ENCODE data around the gene COPS3.

DNA sequence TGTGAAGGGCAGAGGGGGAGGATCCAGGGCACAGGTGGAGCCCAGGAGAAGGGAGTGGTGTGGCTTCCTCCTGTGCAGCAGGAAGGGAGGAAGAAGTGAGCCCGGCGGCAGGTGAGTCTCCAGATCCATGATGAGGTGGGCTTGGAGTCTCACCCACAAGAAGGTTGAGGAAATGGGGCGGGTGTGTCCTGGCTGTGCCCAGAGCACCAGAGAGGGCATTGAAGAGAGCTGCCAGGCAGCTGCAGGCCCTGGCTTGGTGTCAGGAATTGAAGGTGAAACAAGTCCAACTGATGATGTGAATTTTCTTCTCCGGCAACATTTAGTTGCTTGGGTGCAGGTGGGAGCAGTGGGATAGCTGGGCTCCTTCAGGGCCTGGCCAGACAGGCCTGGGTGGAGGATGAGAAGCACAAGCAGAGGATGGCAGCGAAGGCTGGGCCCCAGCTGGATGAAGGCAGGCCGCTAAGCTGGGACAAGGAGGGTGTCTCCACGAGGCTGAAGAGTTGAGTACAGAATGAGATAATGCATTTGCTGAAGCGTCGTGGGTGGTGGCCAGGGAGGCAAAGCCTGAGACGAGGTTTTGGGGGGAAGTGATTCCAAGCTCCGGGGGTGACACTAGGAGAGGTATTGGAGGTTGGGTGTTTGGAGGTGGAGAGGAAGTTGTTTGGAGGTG, 40.4 kb upstream of the COPS3 start:
- TF ChIP-seq, protein P1, sequence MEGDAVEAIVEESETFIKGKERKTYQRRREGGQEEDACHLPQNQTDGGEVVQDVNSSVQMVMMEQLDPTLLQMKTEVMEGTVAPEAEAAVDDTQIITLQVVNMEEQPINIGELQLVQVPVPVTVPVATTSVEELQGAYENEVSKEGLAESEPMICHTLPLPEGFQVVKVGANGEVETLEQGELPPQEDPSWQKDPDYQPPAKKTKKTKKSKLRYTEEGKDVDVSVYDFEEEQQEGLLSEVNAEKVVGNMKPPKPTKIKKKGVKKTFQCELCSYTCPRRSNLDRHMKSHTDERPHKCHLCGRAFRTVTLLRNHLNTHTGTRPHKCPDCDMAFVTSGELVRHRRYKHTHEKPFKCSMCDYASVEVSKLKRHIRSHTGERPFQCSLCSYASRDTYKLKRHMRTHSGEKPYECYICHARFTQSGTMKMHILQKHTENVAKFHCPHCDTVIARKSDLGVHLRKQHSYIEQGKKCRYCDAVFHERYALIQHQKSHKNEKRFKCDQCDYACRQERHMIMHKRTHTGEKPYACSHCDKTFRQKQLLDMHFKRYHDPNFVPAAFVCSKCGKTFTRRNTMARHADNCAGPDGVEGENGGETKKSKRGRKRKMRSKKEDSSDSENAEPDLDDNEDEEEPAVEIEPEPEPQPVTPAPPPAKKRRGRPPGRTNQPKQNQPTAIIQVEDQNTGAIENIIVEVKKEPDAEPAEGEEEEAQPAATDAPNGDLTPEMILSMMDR (conservative IDR thresholded peaks at IDR 0.05 in 1 of 2, IDR thresholded peaks at IDR 0.05 in 1 of 2; ENCODE audit: extremely low read depth in 1 of 2, insufficient read depth in 1 of 2, low read depth in 1 of 2, low read length in 2 of 2) = no peak
- TF ChIP-seq EZH2 (IDR thresholded peaks at IDR 0.05; ENCODE audit: borderline replicate concordance, low read length) = no peak

All from mammary epithelial cell (primary cell).